ENCODE data around the gene PAQR6. TPM values are rescaled to one million over a fixed set of nuclear protein-coding genes. Genes with fewer than 3 reads are reported as not detected.

The PAQR6 gene
- total RNA-seq, 1 donor from 2014 or later: not detected

- Histone ChIP-seq H3K4me3 (no peak overlapping the region), H3K27ac (no peak overlapping the region), H3K36me3 (peaks cover 79 to 83% of the 10 kb centered on the region in 2 donors), H3K4me1 (no peaks in the 10 kb centered on the region), H3K27me3 (no peaks in the 10 kb centered on the region), H3K9me3 (no peaks in the 10 kb centered on the region)
- DNase-seq (ENCODE audit: low spot score in 2 of 2): no peak
- no peak for TF ChIP-seq CTCF (IDR thresholded peaks at IDR 0.05)
- intact Hi-C loops (cut with DNase I): no loop called here
Measured at GRCh38 chr1:156253634-156254033, 5.8 kb upstream of the PAQR6 start.

GRCh38 chr1:156251527-156251926, 3.7 kb upstream of the PAQR6 start:
- H3K27me3 ChIP-seq: no peaks in the 10 kb centered on the region
- H3K4me3 ChIP-seq: no peak overlapping the region
- peaks cover 59 to 65% of the 10 kb centered on the region in 2 donors for H3K36me3 ChIP-seq
- no peaks in the 10 kb centered on the region for H3K9me3 ChIP-seq
- no peak overlapping the region for H3K27ac ChIP-seq
- TF ChIP-seq CTCF (IDR thresholded peaks at IDR 0.05): no peak
- intact Hi-C loops (cut with DNase I): no loop called here
- peaks cover 0 to 2% of the 10 kb centered on the region in 2 donors for H3K4me1 ChIP-seq
- no peak for DNase-seq (ENCODE audit: low spot score in 2 of 2)

- Histone ChIP-seq H3K9me3 (no peaks in the 10 kb centered on the region), H3K27ac (no peak overlapping the region), H3K4me1 (peaks cover 0 to 10% of the 10 kb centered on the region in 2 donors), H3K4me3 (no peak overlapping the region), H3K36me3 (peaks cover 46 to 53% of the 10 kb centered on the region in 2 donors), H3K27me3 (no peaks in the 10 kb centered on the region)
- DNase-seq (ENCODE audit: low spot score in 2 of 2): no peak
- TF ChIP-seq CTCF (IDR thresholded peaks at IDR 0.05): no peak
- intact Hi-C loops (cut with DNase I): no loop called here
Measured at GRCh38 chr1:156249593-156249992, 1.7 kb upstream of the PAQR6 start.

GRCh38 chr1:156248323-156248683, 447 bp upstream of the PAQR6 start:
- no peak for DNase-seq (ENCODE audit: low spot score in 2 of 2)
- TF ChIP-seq CTCF (IDR thresholded peaks at IDR 0.05): no peak
- no peaks in the 10 kb centered on the region for H3K27me3 ChIP-seq
- no peak overlapping the region for H3K4me3 ChIP-seq
- intact Hi-C loops (cut with DNase I): no loop called here
- H3K36me3 ChIP-seq: peaks cover 38 to 40% of the 10 kb centered on the region in 2 donors
- H3K9me3 ChIP-seq: no peaks in the 10 kb centered on the region
- peaks cover 0 to 10% of the 10 kb centered on the region in 2 donors for H3K4me1 ChIP-seq
- H3K27ac ChIP-seq: no peak overlapping the region

GRCh38 chr1:156246781-156247459, 936 bp downstream of the PAQR6 start:
- no peaks in the 10 kb centered on the region for H3K9me3 ChIP-seq
- no peak overlapping the region for H3K27ac ChIP-seq
- no peak overlapping the region for H3K4me3 ChIP-seq
- intact Hi-C loops (cut with DNase I): no loop called here
- no peak for DNase-seq (ENCODE audit: low spot score in 2 of 2)
- H3K36me3 ChIP-seq: peaks cover 24 to 26% of the 10 kb centered on the region in 2 donors
- peaks cover 0 to 10% of the 10 kb centered on the region in 2 donors for H3K4me1 ChIP-seq
- no peak for TF ChIP-seq CTCF (IDR thresholded peaks at IDR 0.05)
- H3K27me3 ChIP-seq: no peaks in the 10 kb centered on the region

All from ascending aorta (tissue), 2 donors.